ENCODE results near the gene ULK2. TPM values are rescaled to one million over a fixed set of nuclear protein-coding genes. Genes with fewer than 3 reads are reported as not detected.

The ULK2 gene
- total and polyA plus RNA-seq, 3 donors from 2014 or later, result 69.2 to 112 (median 87.2) TPM

GRCh38 chr17:19744492-19744891 lies 123.2 kb downstream of the ULK2 start:
- intact Hi-C loops (cut with DNase I; ENCODE audit: low total_unique reads), result loop anchor here (5.0 kb wide), 1 partner anchor 227 kb away; no protein-coding TSS in a partner anchor
- no peak for DNase-seq
- H3K4me1 ChIP-seq, result peaks cover 6% of the 10 kb centered on the region

GRCh38 chr17:19743101-19744100 lies 124.3 kb downstream of the ULK2 start:
- Histone ChIP-seq H3K27ac (no peak overlapping the region), H3K27me3 (no peaks in the 10 kb centered on the region), H3K9me3 (no peaks in the 10 kb centered on the region), H3K4me3 (no peak overlapping the region), H3K36me3 (ENCODE audit: low read depth, missing control alignments) (no peaks in the 10 kb centered on the region), H3K4me1 (peaks cover 6% of the 10 kb centered on the region)
- 80 to 94% methylated on average over 32 to 34 of the region's 34 CpGs for WGBS, 2 donors
- intact Hi-C loops (cut with DNase I; ENCODE audit: low total_unique reads), result loop anchor here (5.0 kb wide), 1 partner anchor 226 kb away; no protein-coding TSS in a partner anchor
- no peak for TF ChIP-seq CTCF (IDR thresholded peaks at IDR 0.05)
- TF ChIP-seq POLR2A (IDR thresholded peaks at IDR 0.05), result no peak
- no peak for DNase-seq

More at GRCh38 chr17:19744492-19744891, 123.2 kb downstream of the ULK2 start:
- peak overlapping the region; percentile 62 to 73 for H3K4me3 ChIP-seq
- no peak for TF ChIP-seq POLR2A (IDR thresholded peaks at IDR 0.05)
- TF ChIP-seq CTCF (IDR thresholded peaks at IDR 0.05), result no peak
- no peaks in the 10 kb centered on the region for H3K9me3 ChIP-seq
- no peaks in the 10 kb centered on the region for H3K36me3 ChIP-seq (ENCODE audit: low read depth, missing control alignments)
- no peaks in the 10 kb centered on the region for H3K27me3 ChIP-seq
- WGBS, 2 donors, result 6% methylated on average over 17 to 24 of the region's 26 CpGs
- H3K27ac ChIP-seq, result peak overlapping the region; percentile 69 to 70

GRCh38 chr17:19742495-19742894 lies 125.2 kb downstream of the ULK2 start:
- TF ChIP-seq CTCF (IDR thresholded peaks at IDR 0.05) (no peak), POLR2A (IDR thresholded peaks at IDR 0.05) (no peak)
- Histone ChIP-seq H3K36me3 (ENCODE audit: low read depth, missing control alignments) (no peaks in the 10 kb centered on the region), H3K4me1 (peaks cover 6% of the 10 kb centered on the region), H3K27ac (no peak overlapping the region), H3K27me3 (no peaks in the 10 kb centered on the region), H3K4me3 (no peak overlapping the region), H3K9me3 (no peaks in the 10 kb centered on the region)
- WGBS, 2 donors, result 94% methylated on average over 6 to 10 of the region's 10 CpGs
- no peak for DNase-seq
- intact Hi-C loops (cut with DNase I; ENCODE audit: low total_unique reads), result loop anchor here (5.0 kb wide), 1 partner anchor 225 kb away; no protein-coding TSS in a partner anchor

GRCh38 chr17:19741832-19742457 lies 125.8 kb downstream of the ULK2 start:
- no peak for TF ChIP-seq POLR2A (IDR thresholded peaks at IDR 0.05)
- no peak for TF ChIP-seq CTCF (IDR thresholded peaks at IDR 0.05)
- H3K36me3 ChIP-seq (ENCODE audit: low read depth, missing control alignments), result no peaks in the 10 kb centered on the region
- no peak overlapping the region for H3K27ac ChIP-seq
- H3K4me1 ChIP-seq, result peaks cover 6% of the 10 kb centered on the region
- DNase-seq, result no peak
- H3K9me3 ChIP-seq, result no peaks in the 10 kb centered on the region
- WGBS, 2 donors, result 85 to 89% methylated on average over 8 to 14 of the region's 14 CpGs
- intact Hi-C loops (cut with DNase I; ENCODE audit: low total_unique reads), result loop anchor here (5.0 kb wide), 1 partner anchor 225 kb away; no protein-coding TSS in a partner anchor
- no peak overlapping the region for H3K4me3 ChIP-seq
- no peaks in the 10 kb centered on the region for H3K27me3 ChIP-seq

All from testis (tissue), 3 donors.